DOHH2 (cell line): ENCODE results near the gene MRPL34.

Source experiments
- H3F3A ChIP-seq: fragments of 200-600 bp; sonication (generic), shearing (Covaris generic); 2 replicates; pipeline ENCODE4 v1.6.0; 2016; ENCODE audit warnings: antibody characterized with exemption, mild to moderate bottlenecking; ENCODE audit not compliant: control insufficient read depth, insufficient read depth
- H3K27ac ChIP-seq: fragments of 200-600 bp; sonication (generic); 2 replicates; pipeline ENCODE4 v1.5.1; 2014; ENCODE audit warnings: low read depth, mild to moderate bottlenecking, low read length, moderate library complexity
- H3K27me3 ChIP-seq: fragments of 200-600 bp; sonication (generic); 2 replicates; pipeline ENCODE4 v1.6.1; 2014; ENCODE audit warnings: mild to moderate bottlenecking, low read length, mixed read lengths; ENCODE audit not compliant: control insufficient read depth
- H3K36me3 ChIP-seq: fragments of 200-600 bp; sonication (generic); 2 replicates; pipeline ENCODE4 v1.6.1; 2014; ENCODE audit warnings: mild to moderate bottlenecking, low read length, moderate library complexity, mixed read lengths; ENCODE audit not compliant: control insufficient read depth
- H3K4me1 ChIP-seq: fragments of 200-600 bp; sonication (generic); 2 replicates; pipeline ENCODE4 v1.6.1; 2014; ENCODE audit warnings: mild to moderate bottlenecking, low read length, mixed read lengths; ENCODE audit not compliant: control insufficient read depth
- H3K4me2 ChIP-seq: fragments of 200-600 bp; sonication (generic); 2 replicates; pipeline ENCODE4 v1.6.0; 2014; ENCODE audit warnings: mild to moderate bottlenecking, low read length, moderate library complexity
- H3K4me3 ChIP-seq: fragments of 200-600 bp; sonication (generic); 2 replicates; pipeline ENCODE4 v1.5.1; 2014; ENCODE audit warnings: mild to moderate bottlenecking, low read length, mixed read lengths
- H3K79me2 ChIP-seq: fragments of 200-600 bp; sonication (generic); 2 replicates; pipeline ENCODE4 v1.6.1; 2014; ENCODE audit warnings: mild to moderate bottlenecking, low read length, mixed read lengths; ENCODE audit not compliant: control insufficient read depth
- H3K9me2 ChIP-seq: fragments of 200-600 bp; sonication (generic); replicated peaks from 2 replicates; pipeline ENCODE4 v1.6.1; 2014; ENCODE audit warnings: mild to moderate bottlenecking, low read length, mixed read lengths; ENCODE audit not compliant: control insufficient read depth
- H3K9me3 ChIP-seq: fragments of 200-600 bp; sonication (generic); 2 replicates; pipeline ENCODE4 v1.6.1; 2014; ENCODE audit warnings: antibody characterized with exemption, low read length, mixed read lengths; ENCODE audit not compliant: control insufficient read depth, insufficient read depth
- H4K20me1 ChIP-seq: fragments of 200-600 bp; sonication (generic); 2 replicates; pipeline ENCODE4 v1.6.0; 2014; ENCODE audit warnings: low read depth, mild to moderate bottlenecking, antibody characterized with exemption, low read length, moderate library complexity; ENCODE audit not compliant: control insufficient read depth, insufficient read depth
- CTCF ChIP-seq: fragments of 200-600 bp; sonication (generic); IDR thresholded peaks from one replicate; pipeline ENCODE4 v1.5.1; 2014; ENCODE audit warnings: antibody characterized with exemption, mild to moderate bottlenecking, low read depth, low read length; ENCODE audit not compliant: poor library complexity, severe bottlenecking
- EZH2phosphoT487 ChIP-seq: fragments of 200-600 bp; sonication (generic); IDR thresholded peaks from 2 replicates; pipeline ENCODE4 v1.6.1; 2017; ENCODE audit warnings: borderline replicate concordance, mild to moderate bottlenecking, antibody characterized with exemption, low read length, moderate library complexity, mixed read lengths

Gene MRPL34

DNA sequence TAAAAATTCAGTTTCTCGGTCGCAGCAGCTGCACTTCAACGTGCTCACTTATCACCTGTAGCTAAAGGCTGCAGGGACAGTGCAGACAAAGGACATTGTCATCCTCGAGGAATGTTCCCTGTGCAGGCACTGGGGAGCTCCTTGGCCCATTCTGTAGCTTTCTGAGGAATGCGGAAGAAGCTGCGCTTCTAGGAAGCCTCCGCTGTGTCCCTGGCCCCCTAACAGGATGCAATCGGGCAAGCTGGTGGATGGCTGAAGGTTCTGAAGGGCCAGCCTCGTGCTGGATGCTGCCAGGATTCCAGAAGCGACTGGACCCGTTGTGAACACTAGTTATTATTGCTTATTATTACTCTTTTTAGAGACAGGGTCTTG, 20.9 kb downstream of the MRPL34 start:
- peaks cover 24% of the 10 kb centered on the region for H3K4me1 ChIP-seq
- H4K20me1 ChIP-seq: no peaks in the 10 kb centered on the region
- H3K9me2 ChIP-seq: no peaks in the 10 kb centered on the region
- peaks cover 5% of the 10 kb centered on the region for H3F3A ChIP-seq
- no peak overlapping the region for H3K4me3 ChIP-seq
- peaks cover 8% of the 10 kb centered on the region for H3K27me3 ChIP-seq
- H3K9me3 ChIP-seq: no peaks in the 10 kb centered on the region
- peaks cover 9% of the 10 kb centered on the region; the same call in 1 of the 2 replicates for H3K36me3 ChIP-seq
- no peaks in the 10 kb centered on the region for H3K79me2 ChIP-seq
- no peak overlapping the region for H3K4me2 ChIP-seq
- TF ChIP-seq CTCF (no peak), EZH2phosphoT487 (no peak)
- no peak overlapping the region for H3K27ac ChIP-seq

GRCh38 chr19:17327068-17327653, 21.5 kb downstream of the MRPL34 start:
- Histone ChIP-seq H3K79me2 (no peaks in the 10 kb centered on the region), H3K27ac (no peak overlapping the region), H3K4me3 (no peak overlapping the region), H3K9me3 (no peaks in the 10 kb centered on the region), H3K4me1 (peaks cover 24% of the 10 kb centered on the region), H3K9me2 (no peaks in the 10 kb centered on the region), H4K20me1 (no peaks in the 10 kb centered on the region), H3K27me3 (peaks cover 8% of the 10 kb centered on the region), H3F3A (peaks cover 5% of the 10 kb centered on the region), H3K4me2 (no peak overlapping the region), H3K36me3 (peaks cover 6% of the 10 kb centered on the region; the same call in 1 of the 2 replicates)
- no peak for TF ChIP-seq EZH2phosphoT487
- no peak for TF ChIP-seq CTCF

DNA sequence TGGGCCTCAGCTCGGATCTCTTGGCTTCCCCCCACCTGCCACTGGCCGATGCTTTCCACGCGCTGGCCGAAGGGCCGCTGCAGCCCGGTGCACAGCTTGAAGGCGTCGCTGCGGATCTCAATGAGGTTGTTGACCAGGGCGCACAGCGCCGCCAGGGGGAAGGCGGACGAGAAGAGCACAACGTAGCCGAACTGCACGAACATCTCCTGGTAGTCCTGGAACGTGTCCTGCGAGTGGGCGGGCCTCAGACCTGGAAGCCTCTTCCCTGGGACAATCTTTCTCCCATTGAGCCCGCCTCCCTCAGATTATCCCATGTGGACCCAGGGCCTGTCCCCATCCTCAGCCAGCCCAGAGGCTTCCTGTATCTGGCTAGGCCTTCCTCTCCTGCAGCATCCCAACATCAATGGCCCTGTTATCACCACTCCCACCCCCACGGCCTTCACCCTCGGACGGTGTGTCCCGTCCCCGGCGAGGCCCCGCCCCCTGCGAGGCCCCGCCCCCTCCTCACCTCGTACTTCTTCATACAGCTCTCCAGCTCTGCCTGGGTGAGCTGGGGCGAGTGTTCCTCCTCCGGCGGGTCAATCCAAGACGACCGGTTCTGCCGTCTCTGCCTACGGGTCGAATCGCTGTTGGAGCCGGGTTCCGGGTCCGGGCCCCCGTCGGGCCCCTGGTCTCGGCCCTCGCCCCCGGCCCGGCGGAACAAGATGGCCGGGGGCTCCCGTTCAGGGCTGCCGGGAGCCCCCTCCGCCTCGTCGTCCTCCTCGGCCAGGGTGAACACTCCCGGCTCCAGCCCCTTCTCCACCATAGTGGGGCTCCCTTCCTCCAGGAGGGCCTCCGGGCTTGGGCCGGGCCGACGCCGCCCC, 22.2 kb downstream of the MRPL34 start:
- Histone ChIP-seq H3K36me3 (peaks cover 2% of the 10 kb centered on the region; the same call in 1 of the 2 replicates), H3K4me1 (peaks cover 26% of the 10 kb centered on the region), H3K27me3 (peaks cover 8% of the 10 kb centered on the region), H3K9me2 (no peaks in the 10 kb centered on the region), H3K9me3 (peaks cover 5% of the 10 kb centered on the region; the same call in 1 of the 2 replicates), H3K79me2 (no peaks in the 10 kb centered on the region), H4K20me1 (no peaks in the 10 kb centered on the region), H3F3A (peaks cover 5% of the 10 kb centered on the region), H3K4me3 (peak overlapping the region; percentile 49), H3K27ac (no peak overlapping the region), H3K4me2 (peak overlapping the region; percentile 57)
- no peak for TF ChIP-seq CTCF
- no peak for TF ChIP-seq EZH2phosphoT487
